GM18502 (cell line): ENCODE data around the gene CCKAR.
"Not testable (repeated sequence)": the region's sequence is repeated elsewhere in the genome, so short reads cannot be mapped to it uniquely, and the experiment has no call there.

ENCODE experiments used
- ATAC-seq: cut with Tn5 transposase; IDR thresholded peaks from one replicate; pipeline ENCODE4 v1.9.1; 2021; ENCODE audit warnings: mild to moderate bottlenecking; ENCODE audit not compliant: unreplicated experiment, poor library complexity

CCKAR gene

GRCh38 chr4:26490111-26490959 is at the start of gene CCKAR:
Gene CCKAR (minus strand): TSS chr4:26490484. CDS start chr4:26490267, 217 bp downstream.
- ATAC-seq, result no peak

- ATAC-seq, result no peak
These were observed 43.4 kb upstream of the CCKAR start for GRCh38 chr4:26533685-26534084.

GRCh38 chr4:26531491-26532116 is 41.3 kb upstream of the CCKAR start:
- ATAC-seq, result no peak

- ATAC-seq, result no peak
These were observed 39.8 kb upstream of the CCKAR start for GRCh38 chr4:26530099-26530498.

GRCh38 chr4:26529479-26529878 is 39.2 kb upstream of the CCKAR start:
- no peak for ATAC-seq

- ATAC-seq, result no peak
These were observed 35.5 kb upstream of the CCKAR start for GRCh38 chr4:26525771-26526150.

GRCh38 chr4:26525136-26525770 is 35.0 kb upstream of the CCKAR start:
- no peak for ATAC-seq

- no peak for ATAC-seq
These were observed 33.7 kb upstream of the CCKAR start for GRCh38 chr4:26524011-26524410.

GRCh38 chr4:26522478-26522877 is 32.2 kb upstream of the CCKAR start:
- no peak for ATAC-seq

- ATAC-seq, result no peak
These were observed 30.6 kb upstream of the CCKAR start for GRCh38 chr4:26520728-26521450.

GRCh38 chr4:26515936-26516335 is 25.7 kb upstream of the CCKAR start:
- ATAC-seq, result no peak

- no peak for ATAC-seq
These were observed 20.2 kb upstream of the CCKAR start for GRCh38 chr4:26510334-26510964.

GRCh38 chr4:26509681-26510333 is 19.5 kb upstream of the CCKAR start:
- ATAC-seq, result no peak

GRCh38 chr4:26507286-26507685 is 17.0 kb upstream of the CCKAR start:
- ATAC-seq, result no peak

GRCh38 chr4:26503844-26504243 is 13.6 kb upstream of the CCKAR start:
- ATAC-seq, result no peak

GRCh38 chr4:26503427-26503826 is 13.1 kb upstream of the CCKAR start:
- no peak for ATAC-seq

- ATAC-seq, result not testable (repeated sequence)
These were observed 10.3 kb upstream of the CCKAR start for GRCh38 chr4:26500565-26500999.

GRCh38 chr4:26496207-26496783 is 6.0 kb upstream of the CCKAR start:
- ATAC-seq, result no peak

- no peak for ATAC-seq
These were observed 3.2 kb upstream of the CCKAR start for GRCh38 chr4:26493461-26493860.
